K562 (cell line): ENCODE results near the gene NLRP7. TPM values are rescaled to one million over a fixed set of nuclear protein-coding genes. Genes with fewer than 3 reads are reported as not detected.

Source experiments
- ATAC-seq: fragments of 200-7000 bp; cut with Tn5 transposase; 3 replicates; pipeline ENCODE4 v1.9.1; 2020; ENCODE audit warnings: moderate library complexity
- BruUV-seq: library from RNA; stranded (reverse); fragments of 400-500 nt; replicated peaks from 2 replicates; lab custom pipeline; 2021; lab: Mats Ljungman, UMichigan
- CTCF ChIA-PET: fragments of 300-600 bp; formaldehyde crosslinking; extraction: SDS; loops from one replicate; lab custom pipeline; 2021; ENCODE audit warnings: low intra/inter-chr PET ratio; lab: Yijun Ruan, JAX
- POLR2A ChIA-PET: fragments of 300-600, 350-650 bp; sonication (Branson Sonifier 250); formaldehyde crosslinking; extraction: SDS; loops from one replicate; lab custom pipeline; 2021; ENCODE audit warnings: antibody characterized with exemption, inconsistent platforms; lab: Yijun Ruan, JAX
- DNase-seq, 4 experiments: peaks; one replicate each; pipeline versions ENCODE4 v3.0.0 to v3.0.0-alpha.2; 2011 to 2018; ENCODE audit warnings: low spot score in 3 of 4, mixed read lengths in 3 of 4; ENCODE audit errors: extremely low read depth in 1 of 4
- FAIRE-seq: peaks from 2 replicates; lab custom pipeline; 2011; peaks lifted over from hg19 to GRCh38; lab: Jason Lieb, UNC
- H2AFZ ChIP-seq: 2 replicates; pipeline ENCODE4 v1.6.0; 2011; ENCODE audit warnings: low read depth, low read length, control low read depth, inconsistent platforms
- H3K27ac ChIP-seq: fragments of 200-600 bp; 3 replicates; pipeline ENCODE4 v1.8.0; 2011; ENCODE audit warnings: low read depth, mild to moderate bottlenecking, control low read depth, inconsistent platforms, low read length, moderate library complexity, mixed read lengths; ENCODE audit errors: extremely low read depth
- H3K27me3 ChIP-seq, 2 experiments: fragments of 300-600 bp in 1 of 2; 2 replicates in 1 of 2; 3 replicates in 1 of 2; pipeline versions ENCODE4 v1.6.0 to v1.8.0; 2011; ENCODE audit warnings: inconsistent platforms in 2 of 2, low read length in 2 of 2, mild to moderate bottlenecking in 1 of 2, mixed read lengths in 1 of 2, moderate library complexity in 1 of 2; ENCODE audit not compliant: control insufficient read depth in 2 of 2, insufficient read depth in 2 of 2
- H3K36me3 ChIP-seq: fragments of 300-600 bp; 3 replicates; pipeline ENCODE4 v1.8.0; 2011; ENCODE audit warnings: mild to moderate bottlenecking, low read length, inconsistent platforms; ENCODE audit not compliant: control insufficient read depth, insufficient read depth
- H3K4me1 ChIP-seq, 2 experiments: fragments of 200-600 bp in 1 of 2; replicated peaks in 1 of 2; 2 replicates in 1 of 2; 3 replicates in 1 of 2; pipeline versions ENCODE4 v1.5.1 to v1.8.0; 2011; ENCODE audit warnings: inconsistent platforms in 2 of 2, low read length in 2 of 2, mild to moderate bottlenecking in 1 of 2, mixed read lengths in 1 of 2, moderate library complexity in 1 of 2; ENCODE audit not compliant: control insufficient read depth in 2 of 2, insufficient read depth in 2 of 2
- H3K4me2 ChIP-seq: 2 replicates; pipeline ENCODE4 v1.6.1; 2011; ENCODE audit warnings: low read length, control low read depth, inconsistent platforms, mixed read lengths; ENCODE audit not compliant: insufficient read depth
- H3K4me3 ChIP-seq: fragments of 200-600 bp; sonication (generic), shearing (Covaris generic); 2 replicates; pipeline ENCODE4 v1.5.1; 2016; ENCODE audit warnings: control low read depth, inconsistent platforms
- H3K79me2 ChIP-seq: fragments of 200-600 bp; 3 replicates; pipeline ENCODE4 v1.8.0; 2011; ENCODE audit warnings: low read length, inconsistent platforms; ENCODE audit not compliant: control insufficient read depth, insufficient read depth
- H3K9ac ChIP-seq, 2 experiments: 2 replicates each; pipeline versions ENCODE4 v1.6.0 to v1.6.1; 2011; ENCODE audit warnings: low read depth in 2 of 2, low read length in 2 of 2, control low read depth in 1 of 2, inconsistent platforms in 1 of 2, mild to moderate bottlenecking in 1 of 2, mixed read lengths in 1 of 2; ENCODE audit not compliant: insufficient read depth in 1 of 2
- H3K9me1 ChIP-seq: one replicate; pipeline ENCODE4 v1.6.0; 2011; ENCODE audit warnings: inconsistent platforms, mild to moderate bottlenecking, low read length, moderate library complexity; ENCODE audit not compliant: control insufficient read depth, insufficient read depth
- H3K9me3 ChIP-seq: replicated peaks from 2 replicates; pipeline ENCODE4 v1.5.1; 2011; ENCODE audit warnings: low read depth, low read length, inconsistent platforms; ENCODE audit not compliant: control insufficient read depth, insufficient read depth
- H4K20me1 ChIP-seq: replicated peaks from 2 replicates; pipeline ENCODE4 v1.6.1; 2011; ENCODE audit warnings: low read length, inconsistent platforms, mixed read lengths; ENCODE audit not compliant: control insufficient read depth, insufficient read depth
- MEIS2 ChIP-seq: fragments of 450-650 bp; IDR thresholded peaks from 2 replicates; pipeline ENCODE4 v1.6.1; 2014; ENCODE audit warnings: mild to moderate bottlenecking; ENCODE audit not compliant: partially characterized antibody
- PBX2 ChIP-seq, 2 experiments: IDR thresholded peaks in 1 of 2; conservative IDR thresholded peaks in 1 of 2; 2 replicates each; pipeline ENCODE4 v1.6.1; 2016; ENCODE audit warnings: low read depth in 2 of 2, mild to moderate bottlenecking in 1 of 2, missing compliant biosample characterization in 1 of 2, missing genetic modification characterization in 1 of 2, moderate library complexity in 1 of 2
- PTTG1 ChIP-seq: fragments of 450-650 bp; IDR thresholded peaks from 2 replicates; pipeline ENCODE4 v1.6.1; 2016; ENCODE audit warnings: low read depth, mild to moderate bottlenecking, missing genetic modification characterization, missing compliant biosample characterization
- RAD51 ChIP-seq: fragments of 450-650 bp; IDR thresholded peaks from 2 replicates; pipeline ENCODE4 v1.7.1; 2016; ENCODE audit warnings: low read depth, mild to moderate bottlenecking, borderline replicate concordance
- SETDB1 ChIP-seq: IDR thresholded peaks from one replicate; pipeline ENCODE4 v1.6.1; 2012; ENCODE audit warnings: low read length, control low read depth, inconsistent platforms
- TOE1 ChIP-seq, 2 experiments: fragments of 450-650 bp in 1 of 2; sonication (generic) in 1 of 2; formaldehyde crosslinking in 1 of 2; IDR thresholded peaks; 2 replicates each; pipeline versions ENCODE4 v1.7.1 to v1.8.0; 2016 to 2022; ENCODE audit warnings: borderline replicate concordance in 2 of 2, mild to moderate bottlenecking in 2 of 2, antibody characterized with exemption in 1 of 2, inconsistent platforms in 1 of 2, low read depth in 1 of 2, missing genetic modification reagents in 1 of 2, moderate library complexity in 1 of 2
- ZBTB33 ChIP-seq: sonication (generic); formaldehyde crosslinking; IDR thresholded peaks from 2 replicates; pipeline ENCODE4 v1.8.1; 2023; ENCODE audit warnings: mild to moderate bottlenecking, missing genetic modification reagents
- WGBS: fragments of 100-300 bp; shearing (Covaris generic); methylation state at CpG from one replicate; pipeline ENCODE4 v1.1.6; 2016; ENCODE audit warnings: low coverage, mixed read lengths; ENCODE audit not compliant: insufficient coverage; ENCODE audit errors: missing lambda C conversion rate; 5-methylcytosine and 5-hydroxymethylcytosine counted together
- in situ Hi-C: fragments of 300-500 bp; cut with MboI; formaldehyde crosslinking; loops from 4 replicates; pipeline ENCODE4 v1.15.0; 2018; ENCODE audit warnings: inconsistent platforms, mixed read lengths
- intact Hi-C: fragments of 100-400 bp; cut with micrococcal nuclease; formaldehyde crosslinking; loops from 2 replicates; pipeline ENCODE4 v1.14.2; 2022
- polyA plus RNA-seq, 8 experiments: library from polyadenylated mRNA; depleted of rRNA in 4 of 8; stranded (reverse) in 5 of 8; unstranded in 3 of 8; fragments of >200 nt; fragmentation: Nextera tagmentation in 2 of 8; fragmentation: Illumina TruSeq in 1 of 8; extraction: Ambion mirVana in 2 of 8; extraction: Trizol in 1 of 8; gene quantifications; 2 replicates each; pipeline versions ENCODE4 v1.2.1 to v1.2.3, GENCODE V29; 2011 to 2014; ENCODE audit warnings: inconsistent platforms in 1 of 8, missing spikeins in 1 of 8
- total RNA-seq, 7 experiments: library from RNA; depleted of rRNA in 6 of 7; stranded (reverse); fragments of >200 nt in 6 of 7; fragmentation: Illumina TruSeq in 2 of 7; extraction: Trizol in 2 of 7; gene quantifications; 2 replicates each; pipeline versions ENCODE4 v1.2.1 to v1.2.3, GENCODE V29; 2011 to 2021; ENCODE audit warnings: low replicate concordance in 1 of 7
- TF ChIP-seq, protein P1 (sequence below): sonication (generic); IDR thresholded peaks from 2 replicates; pipeline ENCODE4 v1.6.1; 2016

Gene NLRP7
- total and polyA plus RNA-seq, 9 of the 15 experiments (the other 6 are each of a cell fraction or from before 2014, with no cell fraction given) = 0.03 to 0.22 (median 0.09) TPM; not detected in 3

DNA sequence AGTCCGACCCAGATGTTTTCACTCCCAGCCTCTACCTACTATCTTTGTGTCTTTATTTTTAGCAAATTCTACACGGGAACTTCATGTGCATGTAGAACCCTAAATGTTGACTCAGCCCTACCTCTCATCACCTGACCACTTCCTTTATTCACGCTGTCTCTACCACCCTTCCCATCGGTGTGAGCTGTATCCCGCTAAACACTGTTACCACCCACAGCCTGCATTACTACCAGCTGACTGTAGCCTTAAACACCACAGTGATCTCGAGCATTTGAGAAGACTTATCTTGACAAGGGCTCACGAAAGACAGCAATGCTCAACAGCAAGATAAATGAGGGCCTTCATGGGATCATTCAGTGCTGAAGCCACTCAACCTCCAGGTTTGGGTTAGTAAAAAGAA lies 26.2 kb downstream of the NLRP7 start:
- FAIRE-seq (no peak), ATAC-seq (no peak), DNase-seq (no peak)
- TF ChIP-seq SETDB1 (no peak), PBX2 (CRISPR knock-in tag; IDR thresholded peaks at IDR 0.05; ENCODE audit: low read depth) (no peak), PBX2 (tag; conservative IDR thresholded peaks at IDR 0.05; ENCODE audit: low read depth) (peak; percentile 39; the same call in 1 of the 2 replicates), TOE1 (IDR thresholded peaks at IDR 0.05; ENCODE audit: borderline replicate concordance) (no peak), TOE1 (CRISPR knock-in tag; IDR thresholded peaks at IDR 0.05; ENCODE audit: borderline replicate concordance, low read depth) (no peak), ZBTB33 (peak; percentile 60; the same call in 1 of the 2 replicates), RAD51 (no peak), PTTG1 (tag) (no peak), MEIS2 (peak; percentile 64)
- TF ChIP-seq, protein P1, sequence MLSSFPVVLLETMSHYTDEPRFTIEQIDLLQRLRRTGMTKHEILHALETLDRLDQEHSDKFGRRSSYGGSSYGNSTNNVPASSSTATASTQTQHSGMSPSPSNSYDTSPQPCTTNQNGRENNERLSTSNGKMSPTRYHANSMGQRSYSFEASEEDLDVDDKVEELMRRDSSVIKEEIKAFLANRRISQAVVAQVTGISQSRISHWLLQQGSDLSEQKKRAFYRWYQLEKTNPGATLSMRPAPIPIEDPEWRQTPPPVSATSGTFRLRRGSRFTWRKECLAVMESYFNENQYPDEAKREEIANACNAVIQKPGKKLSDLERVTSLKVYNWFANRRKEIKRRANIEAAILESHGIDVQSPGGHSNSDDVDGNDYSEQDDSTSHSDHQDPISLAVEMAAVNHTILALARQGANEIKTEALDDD = peak; percentile 44; the same call in 1 of the 2 replicates
- in situ Hi-C loops (loop anchor here (5.0 kb wide), 1 partner anchor 39 kb away; no protein-coding TSS in a partner anchor), intact Hi-C loops (no loop called here)
- Histone ChIP-seq H3K27me3 (peaks cover 0 to 9% of the 10 kb centered on the region in 2 experiments; a peak in 1 of 5 replicates), H3K27ac (no peak overlapping the region), H3K4me3 (no peak overlapping the region), H2AFZ (no peak overlapping the region; the same call in 1 of the 2 replicates), H3K9me1 (no peaks in the 10 kb centered on the region), H3K9ac (no peak overlapping the region), H3K79me2 (no peaks in the 10 kb centered on the region), H3K36me3 (no peaks in the 10 kb centered on the region), H3K4me1 (peaks cover 11 to 12% of the 10 kb centered on the region in 2 experiments; a peak in 4 of 5 replicates), H4K20me1 (no peaks in the 10 kb centered on the region), H3K4me2 (no peak overlapping the region), H3K9me3 (no peaks in the 10 kb centered on the region)
- WGBS = 7% methylated on average over 7 of the region's 7 CpGs
- POLR2A ChIA-PET = no interaction called here
- CTCF ChIA-PET = interaction anchor here (1.2 to 1.3 kb wide), 2 partner anchors 37 to 40 kb away, joined by 3 read pairs; no protein-coding TSS in a partner anchor
- no TSS peak for BruUV-seq
